Neuronal stem cell (in vitro differentiated cells): Measurements from ENCODE around the gene PURA.

ENCODE experiments used
- DNase-seq: peaks from one replicate; pipeline ENCODE4 v3.0.0-alpha.2; 2013; ENCODE audit warnings: low spot score
- H2AFZ ChIP-seq: one replicate; pipeline ENCODE4 v1.6.1; 2013; ENCODE audit warnings: mild to moderate bottlenecking, low read length, inconsistent platforms
- H2AK5ac ChIP-seq: 2 replicates; pipeline ENCODE4 v1.6.1; 2013; ENCODE audit warnings: low read depth, mild to moderate bottlenecking, inconsistent platforms, low read length, moderate library complexity, mixed read lengths
- H2BK120ac ChIP-seq: 2 replicates; pipeline ENCODE4 v1.6.1; 2013; ENCODE audit warnings: low read depth, mild to moderate bottlenecking, inconsistent platforms, low read length, moderate library complexity, mixed read lengths
- H2BK12ac ChIP-seq: one replicate; pipeline ENCODE4 v1.6.1; 2013; ENCODE audit warnings: low read length, inconsistent platforms
- H2BK15ac ChIP-seq: 2 replicates; pipeline ENCODE4 v1.6.1; 2013; ENCODE audit warnings: mild to moderate bottlenecking, low read length, inconsistent platforms, mixed read lengths
- H2BK5ac ChIP-seq: one replicate; pipeline ENCODE4 v1.6.1; 2013; ENCODE audit warnings: inconsistent platforms, mild to moderate bottlenecking, low read length, moderate library complexity
- H3K14ac ChIP-seq: one replicate; pipeline ENCODE4 v1.6.1; 2013; ENCODE audit warnings: low read length, inconsistent platforms
- H3K18ac ChIP-seq: 2 replicates; pipeline ENCODE4 v1.6.1; 2013; ENCODE audit warnings: low read length, inconsistent platforms
- H3K23ac ChIP-seq: 2 replicates; pipeline ENCODE4 v1.6.1; 2013; ENCODE audit warnings: low read depth, mild to moderate bottlenecking, mixed read lengths, low read length, inconsistent platforms; ENCODE audit not compliant: poor library complexity
- H3K27ac ChIP-seq: replicated peaks from 3 replicates; pipeline ENCODE4 v1.5.1; 2013; ENCODE audit warnings: low read length, inconsistent platforms
- H3K27me3 ChIP-seq, 3 experiments: 2 replicates each; pipeline ENCODE4 v1.6.1; 2013; ENCODE audit warnings: low read length in 3 of 3, mild to moderate bottlenecking in 2 of 3, inconsistent platforms in 1 of 3, low read depth in 1 of 3, mixed read lengths in 1 of 3, moderate library complexity in 1 of 3; ENCODE audit not compliant: control insufficient read depth in 3 of 3, insufficient read depth in 3 of 3
- H3K36me3 ChIP-seq, 2 donors: replicated peaks in 1 of 2; 2 replicates each; pipeline ENCODE4 v1.6.1; 2013; ENCODE audit warnings: low read length in 2 of 2; ENCODE audit not compliant: control insufficient read depth in 2 of 2, insufficient read depth in 2 of 2
- H3K4ac ChIP-seq: 2 replicates; pipeline ENCODE4 v1.6.1; 2013; ENCODE audit warnings: inconsistent platforms, mild to moderate bottlenecking, low read length, moderate library complexity
- H3K4me1 ChIP-seq, 2 donors: 1 replicate in 1 of 2; 2 replicates in 1 of 2; pipeline ENCODE4 v1.6.1; 2013; ENCODE audit warnings: low read length in 2 of 2, low read depth in 1 of 2; ENCODE audit not compliant: control insufficient read depth in 2 of 2, insufficient read depth in 1 of 2
- H3K4me2 ChIP-seq: one replicate; pipeline ENCODE4 v1.6.1; 2013; ENCODE audit warnings: mild to moderate bottlenecking, low read length, inconsistent platforms; ENCODE audit not compliant: insufficient read depth, poor library complexity, severe bottlenecking
- H3K4me3 ChIP-seq, 2 donors: 2 replicates each; pipeline ENCODE4 v1.5.1; 2013; ENCODE audit warnings: low read length in 2 of 2, mild to moderate bottlenecking in 2 of 2, inconsistent platforms in 1 of 2, moderate library complexity in 1 of 2
- H3K79me1 ChIP-seq: one replicate; pipeline ENCODE4 v1.6.1; 2013; ENCODE audit warnings: low read depth, mild to moderate bottlenecking, inconsistent platforms, low read length, moderate library complexity
- H3K9ac ChIP-seq: one replicate; pipeline ENCODE4 v1.6.1; 2013; ENCODE audit warnings: mild to moderate bottlenecking, low read depth, low read length, inconsistent platforms; ENCODE audit not compliant: poor library complexity
- H3K9me3 ChIP-seq, 2 donors: replicated peaks in 1 of 2; 2 replicates each; pipeline versions ENCODE3 to v1.6.1; 2013; ENCODE audit warnings: low read length in 2 of 2, mild to moderate bottlenecking in 2 of 2, inconsistent platforms in 1 of 2, low read depth in 1 of 2, mixed read lengths in 1 of 2, moderate library complexity in 1 of 2; ENCODE audit not compliant: control insufficient read depth in 2 of 2, insufficient read depth in 1 of 2
- H4K8ac ChIP-seq: one replicate; pipeline ENCODE4 v1.6.1; 2013; ENCODE audit warnings: low read depth, mild to moderate bottlenecking, inconsistent platforms, low read length, moderate library complexity
- H4K91ac ChIP-seq: one replicate; pipeline ENCODE4 v1.6.1; 2013; ENCODE audit warnings: low read length, low read depth, mild to moderate bottlenecking, inconsistent platforms; ENCODE audit not compliant: poor library complexity
- WGBS, 2 donors: extraction: QIAGEN DNeasy Blood & Tissue Kit; methylation state at CpG; one replicate each; pipeline ENCODE4 v1.1.7; 2013; ENCODE audit warnings: missing lambda C conversion rate in 2 of 2, mixed read lengths in 1 of 2; ENCODE audit not compliant: insufficient read length in 2 of 2, insufficient replicate concordance in 1 of 2; ENCODE audit errors: extremely low coverage in 2 of 2; 5-methylcytosine and 5-hydroxymethylcytosine counted together

The PURA gene

DNA sequence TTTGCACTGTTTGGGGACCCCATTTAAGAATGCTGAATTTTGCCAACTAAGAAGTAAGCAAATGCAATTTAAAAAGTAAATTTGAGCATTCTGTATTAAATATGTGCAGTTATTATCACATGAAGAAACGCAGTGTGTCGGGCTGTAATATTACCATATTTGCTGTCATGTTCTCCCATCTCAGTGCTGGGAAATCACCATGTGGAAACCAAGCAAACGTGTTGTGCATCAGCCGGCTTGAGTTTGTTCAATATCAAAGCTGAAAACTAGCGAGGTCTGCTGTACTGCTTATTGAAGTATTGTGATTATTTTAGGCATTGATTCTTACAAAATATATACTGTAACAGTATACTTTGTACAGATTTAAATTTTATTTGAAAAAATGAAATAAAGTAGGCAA lies 14.5 kb downstream of the PURA start:
- no peak overlapping the region for H3K9ac ChIP-seq

GRCh38 chr5:140130949-140131733 lies 17.2 kb downstream of the PURA start:
- Histone ChIP-seq H3K4ac (no peak overlapping the region), H3K36me3 (no peaks in the 10 kb centered on the region), H3K4me3 (no peak overlapping the region), H2AK5ac (no peak overlapping the region), H3K9ac (no peak overlapping the region), H3K14ac (no peak overlapping the region), H3K4me2 (no peak overlapping the region), H4K8ac (no peak overlapping the region), H4K91ac (no peak overlapping the region), H2AFZ (no peak overlapping the region), H3K9me3 (no peaks in the 10 kb centered on the region), H2BK120ac (no peak overlapping the region), H3K4me1 (peaks cover 0 to 2% of the 10 kb centered on the region in 2 donors), H3K18ac (no peak overlapping the region), H3K23ac (no peak overlapping the region), H2BK15ac (no peak overlapping the region), H2BK5ac (no peak overlapping the region), H3K27me3 (peaks cover 0 to 57% (median 0%) of the 10 kb centered on the region in 3 experiments), H3K27ac (no peak overlapping the region), H2BK12ac (no peak overlapping the region), H3K79me1 (no peaks in the 10 kb centered on the region)
- DNase-seq: no peak
- WGBS, 2 donors: no CpG with 5 or more reads among the region's 5 CpGs

More for the DNA sequence above, 14.5 kb downstream of the PURA start:
- H4K91ac ChIP-seq: no peak overlapping the region
- H3K27me3 ChIP-seq: peaks cover 0 to 58% (median 0%) of the 10 kb centered on the region in 3 experiments
- no CpG with 5 or more reads among the region's 5 CpGs for WGBS, 2 donors
- H3K4ac ChIP-seq: no peak overlapping the region
- H3K4me2 ChIP-seq: no peak overlapping the region
- no peak overlapping the region for H3K27ac ChIP-seq
- no peak overlapping the region for H2AK5ac ChIP-seq
- no peak overlapping the region for H2BK5ac ChIP-seq
- no peaks in the 10 kb centered on the region for H3K36me3 ChIP-seq
- H2BK120ac ChIP-seq: no peak overlapping the region
- no peak overlapping the region for H3K4me3 ChIP-seq
- no peaks in the 10 kb centered on the region for H3K79me1 ChIP-seq
- no peak overlapping the region for H3K14ac ChIP-seq
- H2AFZ ChIP-seq: no peak overlapping the region
- no peak overlapping the region for H3K18ac ChIP-seq
- DNase-seq: no peak
- no peak overlapping the region for H4K8ac ChIP-seq
- no peaks in the 10 kb centered on the region for H3K9me3 ChIP-seq
- no peaks in the 10 kb centered on the region for H3K4me1 ChIP-seq
- H2BK15ac ChIP-seq: no peak overlapping the region
- H3K23ac ChIP-seq: no peak overlapping the region
- H2BK12ac ChIP-seq: no peak overlapping the region

DNA sequence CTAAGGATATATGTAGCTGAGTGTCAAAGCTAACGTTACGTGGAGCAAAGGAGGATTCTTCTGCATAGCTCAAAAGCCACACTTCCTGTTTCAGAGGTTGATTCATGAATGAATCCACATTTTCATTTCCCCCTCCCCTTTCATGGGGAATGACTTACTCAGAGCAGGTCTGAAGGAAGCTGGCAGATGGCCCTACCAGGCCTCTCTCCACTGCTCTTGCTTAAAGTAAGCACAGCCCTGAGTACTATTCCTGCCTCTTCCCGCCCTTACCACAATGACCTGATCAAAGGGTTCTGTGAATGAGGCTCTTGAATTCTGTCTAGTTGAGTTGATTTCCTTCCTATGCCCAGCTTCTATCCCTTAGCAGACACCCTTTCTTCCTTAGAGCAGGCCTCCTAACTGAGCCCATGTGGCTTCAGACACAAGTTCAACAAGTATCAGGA lies 18.1 kb downstream of the PURA start:
- WGBS, 2 donors: no CpG with 5 or more reads among the region's 3 CpGs
- Histone ChIP-seq H2BK15ac (no peak overlapping the region), H2BK120ac (no peak overlapping the region), H3K4me1 (peaks cover 0 to 2% of the 10 kb centered on the region in 2 donors), H2BK5ac (no peak overlapping the region), H3K14ac (no peak overlapping the region), H4K91ac (no peak overlapping the region), H3K27ac (no peak overlapping the region), H2BK12ac (no peak overlapping the region), H2AK5ac (no peak overlapping the region), H3K79me1 (no peaks in the 10 kb centered on the region), H3K18ac (no peak overlapping the region), H3K36me3 (no peaks in the 10 kb centered on the region), H3K9ac (no peak overlapping the region), H3K9me3 (no peaks in the 10 kb centered on the region), H4K8ac (no peak overlapping the region), H2AFZ (no peak overlapping the region), H3K4me3 (no peak overlapping the region), H3K27me3 (peaks cover 0 to 53% (median 0%) of the 10 kb centered on the region in 3 experiments), H3K23ac (no peak overlapping the region), H3K4me2 (no peak overlapping the region), H3K4ac (no peak overlapping the region)
- no peak for DNase-seq

DNA sequence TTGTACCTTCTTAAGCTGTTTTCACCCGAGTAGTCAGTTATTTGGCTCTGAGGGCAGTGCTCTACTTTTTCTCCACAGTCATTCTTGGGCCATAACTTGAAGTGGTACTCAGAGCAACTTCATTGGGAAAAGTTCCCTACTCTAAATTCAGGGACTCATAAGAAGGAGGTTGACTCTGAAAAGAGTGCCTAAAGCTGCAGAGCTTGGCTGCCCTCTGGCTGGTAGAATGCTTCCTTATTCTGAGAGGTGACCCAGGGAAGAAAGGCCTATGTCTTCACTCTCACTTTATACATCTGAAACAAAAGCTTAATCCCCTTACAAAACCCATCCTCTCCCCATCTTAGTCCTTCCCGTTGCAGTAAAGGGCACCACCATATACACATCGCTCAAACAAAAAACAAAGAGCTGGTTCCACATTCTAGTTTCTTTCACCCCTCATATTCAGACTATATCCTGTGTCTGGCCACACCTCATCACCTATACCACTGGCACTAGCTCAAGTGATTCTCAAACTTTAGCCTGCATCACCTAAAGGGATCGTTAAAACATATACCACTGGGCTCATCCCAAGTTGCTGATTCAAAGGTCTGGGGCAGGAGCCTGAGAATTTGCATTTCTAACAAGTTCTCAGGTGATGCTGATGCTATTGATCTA lies 19.7 kb downstream of the PURA start:
- Histone ChIP-seq H4K91ac (no peak overlapping the region), H3K4me3 (no peak overlapping the region), H3K23ac (no peak overlapping the region), H3K27me3 (peaks cover 0 to 46% (median 0%) of the 10 kb centered on the region in 3 experiments), H3K9ac (no peak overlapping the region), H2BK120ac (no peak overlapping the region), H3K4me1 (peaks cover 0 to 2% of the 10 kb centered on the region in 2 donors), H4K8ac (no peak overlapping the region), H3K14ac (no peak overlapping the region), H3K9me3 (no peaks in the 10 kb centered on the region), H2AK5ac (no peak overlapping the region), H3K4ac (no peak overlapping the region), H3K4me2 (no peak overlapping the region), H3K27ac (no peak overlapping the region), H3K36me3 (no peaks in the 10 kb centered on the region), H2BK5ac (no peak overlapping the region), H3K18ac (no peak overlapping the region), H2AFZ (no peak overlapping the region), H2BK15ac (no peak overlapping the region), H2BK12ac (no peak overlapping the region), H3K79me1 (no peaks in the 10 kb centered on the region)
- WGBS, 2 donors: no CpG with 5 or more reads among the region's 4 CpGs
- no peak for DNase-seq
